HG03139 (cell line): ENCODE results near the gene CHST11.

Experiments
- ATAC-seq: cut with Tn5 transposase; IDR thresholded peaks from one replicate; pipeline ENCODE4 v1.9.1; 2021; ENCODE audit not compliant: unreplicated experiment

The CHST11 gene

DNA sequence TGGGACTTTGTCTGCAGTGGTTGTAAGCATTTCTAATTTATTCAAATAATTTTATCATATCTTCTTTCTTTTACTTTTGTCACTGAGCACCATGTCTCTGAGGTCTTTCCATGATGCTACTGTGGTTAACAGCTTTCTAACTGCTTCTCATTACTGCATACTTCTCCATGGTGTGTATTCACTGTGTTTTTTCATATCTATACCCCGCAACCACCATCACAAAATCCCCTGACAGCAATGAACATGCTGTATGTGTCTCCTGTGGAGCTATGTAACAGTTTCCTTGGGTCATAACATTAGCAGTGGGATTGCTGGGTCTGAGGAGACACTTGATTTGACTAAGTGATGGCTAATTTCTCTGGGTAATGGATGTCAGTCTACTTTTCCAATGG, 29.2 kb upstream of the CHST11 start:
- no peak for ATAC-seq

DNA sequence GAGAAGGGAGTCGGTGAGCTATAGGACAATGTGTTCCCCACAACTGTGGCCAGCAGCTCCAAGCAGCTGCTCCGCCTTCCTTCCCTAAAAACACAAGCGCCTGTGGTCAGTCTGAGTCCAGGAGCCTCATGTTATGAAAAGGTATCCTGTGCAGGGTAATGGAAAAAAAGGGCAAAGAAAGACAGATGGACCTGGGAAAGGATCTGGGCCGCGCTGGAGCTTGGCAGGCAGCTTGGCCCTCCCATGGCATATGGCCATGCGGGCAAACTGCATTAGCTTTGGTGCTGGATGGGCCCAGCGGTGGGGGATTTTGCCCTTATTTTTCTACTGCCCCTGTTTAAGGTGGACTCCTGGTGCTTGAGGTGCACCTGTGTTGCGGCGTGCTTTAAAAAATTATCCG, 23.7 kb upstream of the CHST11 start:
- no peak for ATAC-seq

DNA sequence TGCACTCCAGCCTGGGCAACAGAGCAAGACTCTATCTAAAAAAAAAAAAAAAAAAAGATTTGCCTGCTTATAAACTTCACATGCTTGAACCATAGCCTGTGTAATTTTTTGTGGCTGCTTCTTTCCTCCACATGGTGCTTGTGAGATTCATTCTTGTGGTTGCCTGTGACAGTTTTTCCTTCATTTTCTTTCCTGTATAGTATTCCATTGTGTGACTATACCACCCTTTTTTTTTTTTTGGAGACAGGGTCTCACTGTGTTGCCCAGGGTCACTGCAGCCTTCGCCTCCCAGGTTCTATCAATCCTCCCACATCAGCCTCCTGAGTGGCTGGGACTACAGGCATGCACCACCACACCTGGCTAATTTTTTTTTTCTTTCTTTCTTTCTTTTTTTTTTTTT, 22.6 kb upstream of the CHST11 start:
- ATAC-seq, result no peak

DNA sequence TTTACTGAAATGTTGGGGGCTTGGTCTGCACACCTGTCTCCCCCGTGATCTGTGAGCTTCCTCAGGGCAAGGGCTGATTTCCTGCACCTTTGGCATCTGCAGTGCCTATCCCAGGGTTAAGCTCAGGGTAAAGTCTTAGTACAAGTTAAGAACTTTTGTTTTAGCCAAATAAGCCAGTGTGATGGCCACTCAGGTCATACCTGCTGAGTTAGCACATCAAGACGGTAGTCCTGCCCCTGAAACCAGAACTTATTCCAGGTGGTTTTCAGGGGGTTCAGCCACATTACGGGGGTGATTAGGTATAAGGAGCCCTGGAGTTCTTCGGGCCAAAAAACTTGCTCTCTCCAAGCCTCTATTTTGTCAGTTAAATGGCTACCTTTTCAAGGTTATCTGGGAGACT, 21.6 kb upstream of the CHST11 start:
- no peak for ATAC-seq

DNA sequence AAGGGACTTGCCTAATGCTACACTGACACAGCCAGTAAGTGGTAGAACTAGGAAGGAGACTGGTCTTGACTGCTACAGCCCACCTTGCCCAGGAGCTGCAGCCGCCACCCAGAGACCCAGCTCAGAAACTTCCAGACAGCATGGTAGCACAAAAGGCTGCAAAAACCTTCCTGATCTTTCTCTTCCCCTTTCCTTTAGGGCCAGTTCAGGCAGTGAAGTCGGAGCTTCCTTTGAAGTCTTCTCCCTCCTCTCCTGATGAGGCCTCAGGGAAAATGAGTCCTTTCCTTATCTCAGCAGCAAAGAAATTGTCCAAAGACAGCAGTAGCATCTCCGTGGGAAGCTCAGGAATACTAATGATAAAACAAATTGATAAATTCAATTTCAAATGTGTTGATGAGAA, 21.0 kb upstream of the CHST11 start:
- no peak for ATAC-seq

DNA sequence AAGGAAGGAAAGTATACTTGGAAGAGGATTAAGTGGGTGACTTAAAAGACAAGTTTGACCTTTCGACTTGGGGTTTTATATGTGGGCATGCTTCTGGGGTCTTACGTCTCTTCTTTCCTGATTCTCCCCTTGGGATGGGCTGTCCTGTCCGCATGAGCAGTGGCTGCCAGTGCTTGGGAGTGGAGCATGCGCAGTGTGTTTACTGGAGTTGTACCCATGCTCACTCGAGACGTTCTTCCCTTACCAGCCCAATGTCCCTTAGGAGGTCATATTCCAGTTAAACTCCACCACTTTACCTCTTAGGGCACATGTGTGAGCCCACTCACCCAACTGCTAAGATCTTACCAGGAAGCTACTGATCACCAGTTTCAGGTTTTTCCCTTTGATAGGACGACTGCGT, 20.0 kb upstream of the CHST11 start:
- no peak for ATAC-seq

DNA sequence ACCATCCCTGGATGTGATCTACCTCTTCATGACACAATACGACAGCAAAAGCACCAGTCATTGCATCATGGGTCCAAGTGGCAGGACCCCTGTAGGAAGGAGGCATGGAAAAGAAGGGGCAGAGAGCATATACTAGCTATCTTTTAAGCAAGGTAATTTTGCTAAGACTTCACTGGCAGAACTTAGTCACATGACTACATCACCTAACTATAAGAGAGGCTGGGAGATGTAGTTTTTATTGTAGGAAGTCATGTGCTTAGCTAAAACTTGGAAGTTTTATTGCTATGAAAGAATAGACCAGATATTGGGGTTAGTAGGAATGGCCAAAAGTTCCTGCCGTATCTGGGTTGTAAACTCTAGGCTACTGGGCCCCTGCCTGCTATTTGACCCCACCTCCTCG, 18.6 kb upstream of the CHST11 start:
- no peak for ATAC-seq

DNA sequence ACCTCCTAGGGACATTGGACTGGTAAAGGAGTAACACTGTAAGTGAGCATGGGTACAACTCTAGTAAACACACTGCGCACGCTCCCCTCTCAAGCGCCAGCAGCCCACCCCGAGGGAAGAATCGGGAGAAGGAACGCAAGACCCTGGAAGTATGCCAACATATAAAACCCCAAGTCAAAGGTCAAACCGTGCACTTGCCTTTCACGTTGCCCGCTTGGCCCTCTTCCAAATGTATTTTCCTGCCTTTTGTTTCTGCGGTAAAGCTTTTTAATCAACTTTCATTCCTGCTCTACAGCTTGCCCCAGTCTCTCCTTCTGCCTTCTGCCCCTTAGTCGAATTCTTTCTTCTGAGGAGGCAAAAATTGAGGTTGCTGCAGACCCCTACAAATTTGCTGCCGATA, 17.6 kb upstream of the CHST11 start:
- no peak for ATAC-seq

DNA sequence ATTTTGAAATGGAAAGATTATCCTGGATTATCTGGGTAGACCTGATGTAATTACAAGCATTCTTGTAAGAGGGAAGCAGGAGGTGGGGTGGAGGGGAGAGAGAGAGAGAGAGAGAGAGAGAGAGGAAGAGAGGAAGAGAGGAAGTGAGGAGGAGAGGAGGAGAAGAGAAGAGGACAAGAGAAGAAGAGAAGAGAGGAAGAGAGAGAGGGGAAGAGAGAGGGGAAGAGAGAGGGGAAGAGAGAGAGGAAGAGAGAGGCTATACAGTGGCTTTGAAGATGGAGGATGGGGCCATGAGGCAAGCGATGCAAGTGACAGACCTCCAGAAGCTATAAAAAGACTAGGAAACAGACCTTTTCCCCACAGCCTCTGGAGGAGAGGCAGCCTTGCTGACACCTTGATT, 13.7 kb upstream of the CHST11 start:
- ATAC-seq, result no peak

DNA sequence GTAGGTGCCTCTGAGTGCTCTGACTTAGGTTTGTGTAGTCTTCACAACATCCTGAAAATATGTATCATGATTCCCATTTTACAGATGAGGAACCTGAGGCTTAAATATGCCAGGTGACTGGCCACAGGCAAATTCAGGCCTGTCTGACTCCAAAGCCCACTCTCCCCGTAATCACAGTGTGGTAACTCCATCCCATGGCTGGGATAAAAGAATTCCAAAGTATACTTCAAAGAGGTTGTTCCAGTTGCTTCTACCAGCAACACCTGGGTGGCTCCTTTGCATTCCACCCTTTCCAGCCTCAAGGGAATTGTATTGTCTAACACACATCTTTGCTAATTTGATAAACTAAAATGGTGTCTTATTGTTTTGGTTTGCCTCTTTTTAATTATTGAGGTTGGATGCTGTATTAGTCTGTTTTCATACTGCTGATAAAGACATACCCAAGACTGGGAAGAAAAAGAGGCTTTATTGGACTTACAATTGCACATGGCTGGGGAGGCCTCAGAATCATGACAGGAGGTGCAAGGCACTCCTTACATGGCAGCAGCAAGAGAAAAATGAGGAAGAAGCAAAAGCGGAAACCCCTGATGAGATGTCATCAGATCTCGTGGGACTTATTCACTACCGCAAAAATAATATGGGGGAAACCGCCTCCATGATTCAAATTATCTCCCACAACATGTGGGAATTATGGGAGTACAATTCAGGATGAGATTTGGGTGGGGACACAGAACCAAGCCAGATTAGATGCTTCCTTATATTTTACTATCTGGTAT, 9.9 kb upstream of the CHST11 start:
- ATAC-seq, result no peak

DNA sequence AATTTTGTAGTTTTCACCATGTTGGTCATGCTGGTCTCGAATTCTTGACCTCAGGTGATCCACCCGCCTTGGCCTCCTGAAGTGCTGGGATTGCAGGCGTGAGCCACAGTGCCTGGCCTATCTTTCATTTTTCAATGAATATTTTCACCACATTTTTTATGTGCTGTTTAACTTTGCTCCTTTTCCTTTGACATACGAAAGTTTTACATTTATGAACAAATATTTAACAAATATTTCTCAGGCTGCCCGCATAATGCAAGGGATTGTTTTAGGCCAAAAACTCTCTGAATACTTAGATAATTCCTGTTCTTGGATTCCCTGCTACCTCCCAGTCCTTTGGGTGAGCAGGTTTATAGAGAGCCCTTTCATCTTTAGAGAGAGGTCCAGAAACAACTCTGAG, 8.7 kb upstream of the CHST11 start:
- ATAC-seq, result no peak

DNA sequence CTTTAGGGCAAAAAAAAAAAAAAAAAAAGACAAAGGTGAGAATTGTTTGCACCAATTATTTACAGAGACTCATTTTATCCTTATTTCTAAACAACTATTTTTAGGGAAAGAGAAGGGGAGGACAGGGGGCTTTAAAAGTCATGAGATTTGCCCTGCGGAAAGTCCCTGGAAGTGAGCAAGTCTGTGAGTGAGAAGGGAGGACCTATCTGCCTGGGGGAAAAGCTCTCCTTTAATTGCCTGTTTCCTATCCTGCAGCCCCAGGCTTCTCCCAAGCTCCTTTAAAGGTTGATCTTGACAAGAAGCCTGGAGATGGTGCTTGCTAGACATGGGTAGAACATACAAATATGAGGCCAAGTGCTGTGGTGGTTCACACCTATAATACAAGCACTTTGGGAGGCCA, 8.3 kb upstream of the CHST11 start:
- no peak for ATAC-seq

DNA sequence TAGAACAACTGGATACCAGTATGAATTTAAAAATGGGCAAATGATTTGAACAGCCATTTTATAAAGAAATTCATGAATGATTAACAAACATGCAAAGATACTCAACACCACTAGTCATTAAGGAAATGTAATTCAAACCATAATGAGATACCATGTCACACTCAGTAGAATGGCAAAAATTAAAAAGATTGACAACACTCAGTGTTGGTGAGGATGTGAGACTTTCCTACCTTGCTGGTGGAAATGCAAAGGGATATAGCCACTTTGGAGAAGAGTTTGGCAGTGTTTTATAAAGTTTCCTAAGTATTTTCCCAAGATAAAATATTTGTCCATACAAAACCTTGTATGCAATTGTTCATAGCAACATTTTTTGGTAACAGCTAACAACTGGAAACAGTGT, 6.0 kb upstream of the CHST11 start:
- ATAC-seq, result no peak

DNA sequence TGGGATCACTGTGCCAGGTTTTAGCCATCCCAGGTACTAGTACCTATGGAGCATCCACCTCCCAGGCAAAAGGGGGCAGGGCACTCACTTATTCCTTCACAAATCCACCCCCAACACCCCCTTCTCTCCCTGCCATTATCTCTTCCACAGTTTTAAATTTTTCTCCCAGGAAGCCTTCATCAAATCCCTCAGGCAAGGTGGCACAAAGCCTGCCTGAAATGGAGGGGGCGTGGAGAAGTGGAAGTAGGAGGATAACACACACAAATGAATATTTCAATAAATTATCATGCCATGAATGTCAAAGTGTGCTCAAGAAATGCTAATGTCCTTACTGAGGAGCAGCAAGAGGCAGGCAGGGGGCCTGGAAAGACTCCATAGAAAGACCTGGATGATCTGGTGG, 4.7 kb upstream of the CHST11 start:
- no peak for ATAC-seq

DNA sequence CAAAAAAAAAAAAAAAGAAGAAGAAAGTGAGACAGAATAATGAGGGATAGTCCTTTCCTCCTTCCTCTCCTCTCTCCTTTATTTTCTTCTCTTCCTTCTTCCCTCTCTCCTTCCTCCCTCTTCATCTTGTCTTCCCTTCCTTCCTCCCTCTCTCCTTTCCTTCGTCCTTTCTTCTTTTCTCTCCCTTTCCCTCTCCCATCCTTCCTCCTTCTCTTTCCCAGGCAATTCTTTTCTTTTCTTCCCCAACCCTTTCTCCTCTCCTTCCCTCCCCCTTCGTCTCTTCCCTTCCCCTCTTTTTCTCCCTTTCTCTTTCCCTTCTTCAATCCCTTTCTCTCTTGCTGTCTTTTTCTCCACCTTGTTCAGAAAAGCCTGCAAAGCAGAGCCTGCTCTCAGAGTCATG, 3.6 kb upstream of the CHST11 start:
- ATAC-seq, result no peak

DNA sequence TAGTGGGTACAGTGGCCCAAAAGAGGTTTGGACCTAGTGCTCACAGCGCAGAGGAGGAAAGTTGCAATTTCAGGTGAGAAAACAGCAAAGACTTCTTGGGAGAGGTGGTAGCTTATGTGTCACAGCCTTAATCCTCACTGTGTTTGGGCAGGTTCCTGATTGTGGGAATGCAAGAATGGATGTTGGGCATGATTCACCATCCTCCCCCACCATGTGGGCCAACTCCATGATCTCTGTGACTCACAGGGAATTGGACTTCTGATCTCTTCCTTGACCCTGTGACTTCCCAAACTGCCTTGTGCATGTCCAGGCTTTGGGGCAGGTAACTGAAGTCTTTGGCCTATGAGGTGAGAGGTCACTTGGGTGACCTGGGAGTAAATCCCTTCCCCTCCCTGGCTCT, 1.8 kb upstream of the CHST11 start:
- no peak for ATAC-seq

DNA sequence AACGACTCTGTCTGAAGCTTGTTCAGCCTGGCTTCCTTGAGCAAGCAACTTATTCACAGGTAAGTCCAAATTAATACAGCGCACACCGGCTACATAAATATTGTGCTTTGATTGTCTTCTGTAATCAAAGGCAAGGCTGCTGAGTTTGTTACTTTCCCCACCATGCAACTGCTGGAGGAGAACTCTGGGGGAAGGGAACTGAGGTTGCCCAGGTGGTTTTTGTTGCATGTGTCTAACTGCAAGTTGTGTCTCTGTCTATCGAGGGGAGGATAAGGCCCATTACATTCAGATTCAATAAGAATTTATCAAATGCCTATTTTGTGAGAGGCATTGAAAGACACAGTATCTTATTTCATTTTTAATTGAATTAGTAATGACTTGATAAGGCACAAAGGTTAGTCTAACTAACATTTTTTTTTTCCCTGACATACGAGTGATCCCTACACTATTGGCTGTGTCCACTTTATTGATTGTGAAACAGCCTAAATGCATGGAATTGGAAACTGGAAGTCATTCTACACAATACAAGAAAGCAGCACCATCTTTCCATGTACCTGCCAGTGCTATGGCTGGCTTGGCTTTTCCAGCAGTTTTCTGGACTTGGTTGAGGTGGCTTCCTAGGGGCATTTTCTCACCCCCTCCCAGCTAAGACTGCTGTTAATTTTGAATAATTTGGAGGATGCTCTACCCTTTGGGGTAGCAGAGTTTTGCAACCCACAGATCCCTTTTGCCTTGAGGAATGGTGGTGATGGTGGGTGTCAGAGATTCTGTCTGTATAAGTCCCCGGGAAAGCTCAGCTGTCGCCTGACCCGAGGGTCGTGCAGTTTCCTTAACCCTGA, 951 bp upstream of the CHST11 start:
- ATAC-seq, result no peak

DNA sequence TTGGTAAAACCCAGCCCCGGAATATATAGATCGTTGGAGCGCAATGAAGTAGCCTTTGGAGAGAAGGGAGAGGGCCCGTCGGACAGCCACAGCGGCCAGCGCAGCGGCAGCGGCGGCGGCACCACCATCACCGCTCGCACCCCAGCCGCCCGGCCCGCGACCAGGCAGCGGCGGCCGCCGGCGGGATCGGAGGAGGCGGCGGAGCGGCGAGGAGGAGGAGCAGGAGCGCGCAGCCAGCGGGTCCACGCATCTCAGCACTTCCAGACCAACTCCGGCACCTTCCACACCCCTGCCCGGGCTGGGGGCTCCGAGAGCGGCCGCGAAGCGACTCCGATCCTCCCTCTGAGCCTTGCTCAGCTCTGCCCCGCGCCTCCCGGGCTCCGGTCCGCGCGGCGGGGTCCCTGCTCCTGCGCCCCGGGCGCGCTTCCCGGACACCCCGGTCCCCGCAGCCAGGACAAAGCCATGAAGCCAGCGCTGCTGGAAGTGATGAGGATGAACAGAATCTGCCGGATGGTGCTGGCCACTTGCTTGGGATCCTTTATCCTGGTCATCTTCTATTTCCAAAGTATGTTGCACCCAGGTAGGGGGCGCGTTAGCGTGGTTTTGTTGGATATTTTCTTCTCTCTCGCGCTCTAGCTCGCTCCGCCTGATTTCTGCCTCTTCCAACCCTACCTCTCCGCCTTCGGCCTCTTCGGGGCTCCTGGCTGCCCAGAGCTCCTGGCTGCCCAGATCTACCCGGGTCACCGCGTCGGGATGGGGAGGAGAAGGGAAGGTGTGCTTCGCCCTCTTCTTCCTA, 400 bp downstream of the CHST11 start:
- ATAC-seq, result peak; percentile 17

DNA sequence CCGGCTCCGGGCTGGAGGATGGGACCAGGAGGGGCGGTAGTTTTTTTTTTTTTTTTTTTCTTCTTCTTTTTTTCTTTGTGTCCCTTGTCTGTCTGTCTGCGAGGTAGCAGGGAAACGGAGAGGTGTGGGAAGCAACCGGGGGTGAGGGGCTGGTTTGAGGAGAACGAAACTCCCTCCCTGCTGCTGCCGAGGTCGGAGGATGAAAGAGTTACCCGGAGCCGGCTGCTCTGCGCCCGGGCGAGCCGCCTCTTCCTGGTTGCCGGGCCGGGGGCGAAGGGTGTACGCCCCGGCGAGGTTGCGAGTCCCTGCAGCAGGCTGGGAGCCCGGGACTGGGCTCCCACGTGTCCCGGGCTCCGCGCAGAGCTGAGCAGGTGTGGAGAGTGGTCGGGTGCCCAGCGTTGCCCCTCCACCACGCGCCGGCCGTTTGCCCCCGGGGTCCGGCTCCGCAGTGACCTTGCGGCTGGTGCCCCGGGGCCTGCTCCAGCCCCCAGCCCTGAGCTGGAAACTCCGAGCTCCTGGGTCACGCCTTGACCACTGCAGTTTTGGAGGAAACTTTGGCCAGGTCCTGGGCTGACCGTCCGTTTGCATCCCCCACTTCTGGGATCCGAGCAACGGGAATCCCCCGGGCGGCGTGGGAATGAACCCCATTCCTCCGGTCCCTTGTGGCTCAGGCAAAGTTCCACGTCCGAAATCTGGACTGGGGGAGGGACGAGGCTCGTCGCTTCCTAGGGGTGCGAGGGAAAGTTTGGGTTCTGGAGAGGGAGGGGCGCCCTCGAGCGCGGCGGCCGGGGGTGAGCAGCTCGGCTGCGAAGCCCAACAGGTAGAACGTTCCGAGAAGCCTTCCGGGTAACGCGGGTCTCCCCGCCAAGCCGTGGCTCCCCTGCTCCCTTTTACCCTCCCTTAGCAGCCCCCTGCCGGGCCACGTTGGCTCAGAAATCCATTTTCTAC, 1.3 kb downstream of the CHST11 start:
- no peak for ATAC-seq

DNA sequence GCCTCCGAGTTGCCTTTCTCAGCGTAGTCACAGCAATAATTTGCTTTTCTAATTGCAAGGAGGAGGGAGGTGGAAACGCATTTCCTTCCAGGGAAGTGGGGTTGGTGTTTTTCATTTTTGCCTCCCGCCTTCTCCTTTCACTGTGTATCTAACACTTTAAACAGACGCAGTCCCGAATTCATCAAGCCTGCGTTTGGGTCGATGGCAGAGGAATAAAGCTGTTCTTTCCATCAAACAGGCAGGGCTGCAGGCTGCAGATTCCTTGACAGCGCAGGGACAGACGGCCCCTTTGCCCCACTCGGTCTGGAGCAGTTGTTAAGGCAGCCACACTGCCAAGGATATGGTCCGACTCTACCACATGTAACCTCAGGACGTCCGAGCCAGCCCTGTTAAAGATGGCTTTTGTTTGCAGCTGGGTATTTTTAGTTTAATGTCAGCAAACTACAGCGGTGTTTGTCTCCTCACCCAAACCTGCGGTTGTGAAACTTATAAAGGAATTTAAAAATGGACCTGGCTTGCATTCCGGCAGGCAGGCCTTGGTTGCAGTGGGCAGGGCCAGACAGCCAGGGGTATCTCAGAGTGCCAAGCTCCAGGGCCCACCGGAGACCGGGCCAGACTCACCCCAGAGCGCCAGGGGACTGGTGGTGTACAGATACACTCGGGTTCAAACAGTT, 2.1 kb downstream of the CHST11 start:
- ATAC-seq, result no peak
